Endothelial cell of umbilical vein (primary cell): ENCODE measurements around the gene RAB11B. TPM values are rescaled to one million over a fixed set of nuclear protein-coding genes. Genes with fewer than 3 reads are reported as not detected.

Source experiments
- BruUV-seq: library from RNA; stranded (reverse); fragments of 400-500 nt; replicated peaks from 2 replicates; lab custom pipeline; 2021; lab: Mats Ljungman, UMichigan
- CTCF ChIA-PET: fragments of 300-600, 350-600 bp; sonication (Branson Sonifier 250); formaldehyde crosslinking; loops from one replicate; lab custom pipeline; 2021; ENCODE audit warnings: antibody characterized with exemption, inconsistent platforms; lab: Charles Lee
- POLR2A ChIA-PET: fragments of 300-600, 350-600 bp; sonication (Branson Sonifier 250); formaldehyde crosslinking; loops from one replicate; lab custom pipeline; 2021; ENCODE audit warnings: antibody characterized with exemption, inconsistent platforms; lab: Charles Lee
- DNase-seq: peaks from one replicate; pipeline ENCODE4 v3.0.0-alpha.2; 2011; ENCODE audit warnings: low read depth, low spot score
- FAIRE-seq: peaks from 2 replicates; lab custom pipeline; 2011; peaks lifted over from hg19 to GRCh38; lab: Jason Lieb, UNC
- H2AFZ ChIP-seq: 2 replicates; pipeline ENCODE4 v1.6.0; 2012; ENCODE audit warnings: low read depth, low read length, control low read depth, inconsistent platforms
- H3K27ac ChIP-seq: 2 replicates; pipeline ENCODE4 v1.5.1; 2011; ENCODE audit warnings: low read depth, mild to moderate bottlenecking, control low read depth, low read length, moderate library complexity; ENCODE audit not compliant: insufficient read depth
- H3K27me3 ChIP-seq, 2 experiments: 2 replicates each; pipeline versions ENCODE4 v1.6.0 to v1.6.1; 2011; ENCODE audit warnings: low read length in 2 of 2, mixed read lengths in 1 of 2; ENCODE audit not compliant: control insufficient read depth in 2 of 2, insufficient read depth in 2 of 2
- H3K36me3 ChIP-seq, 2 experiments: 2 replicates in 1 of 2; 3 replicates in 1 of 2; pipeline ENCODE4 v1.5.1; 2011; ENCODE audit warnings: low read length in 2 of 2, mild to moderate bottlenecking in 1 of 2, moderate library complexity in 1 of 2; ENCODE audit not compliant: control insufficient read depth in 2 of 2, insufficient read depth in 2 of 2; ENCODE audit errors: extremely low read depth in 1 of 2
- H3K4me1 ChIP-seq: 3 replicates; pipeline ENCODE4 v1.5.1; 2011; ENCODE audit warnings: mild to moderate bottlenecking, low read length; ENCODE audit not compliant: control insufficient read depth, insufficient read depth; ENCODE audit errors: extremely low read depth
- H3K4me2 ChIP-seq: 2 replicates; pipeline ENCODE4 v1.6.1; 2011; ENCODE audit warnings: low read length, control low read depth, mixed read lengths; ENCODE audit not compliant: insufficient read depth
- H3K4me3 ChIP-seq, 3 experiments: fragments of 200-600 bp in 1 of 3; sonication (generic), shearing (Covaris generic) in 1 of 3; replicated peaks in 1 of 3; 2 replicates each; pipeline ENCODE4 v1.5.1; 2011 to 2016; ENCODE audit warnings: control low read depth in 3 of 3, low read length in 3 of 3, mild to moderate bottlenecking in 2 of 3, inconsistent platforms in 1 of 3, low read depth in 1 of 3, moderate library complexity in 1 of 3; ENCODE audit not compliant: insufficient read depth in 1 of 3
- H3K79me2 ChIP-seq: 2 replicates; pipeline ENCODE4 v1.6.0; 2012; ENCODE audit warnings: low read length, inconsistent platforms; ENCODE audit not compliant: control insufficient read depth, insufficient read depth
- H3K9ac ChIP-seq: replicated peaks from 2 replicates; pipeline ENCODE3; 2011; ENCODE audit warnings: low read length, control low read depth; ENCODE audit not compliant: insufficient read depth; ENCODE audit errors: extremely low read depth
- H3K9me1 ChIP-seq: replicated peaks from 3 replicates; pipeline ENCODE4 v1.6.0; 2011; ENCODE audit warnings: mild to moderate bottlenecking, low read length; ENCODE audit not compliant: control insufficient read depth, insufficient read depth; ENCODE audit errors: extremely low read depth
- H3K9me3 ChIP-seq: replicated peaks from 2 replicates; pipeline ENCODE4 v1.5.1; 2012; ENCODE audit warnings: low read length, inconsistent platforms; ENCODE audit not compliant: control insufficient read depth, insufficient read depth
- H4K20me1 ChIP-seq: replicated peaks from 2 replicates; pipeline ENCODE3; 2011; ENCODE audit warnings: mild to moderate bottlenecking, low read length; ENCODE audit not compliant: control insufficient read depth, insufficient read depth; ENCODE audit errors: extremely low read depth
- FOS ChIP-seq: IDR thresholded peaks from 2 replicates; pipeline ENCODE4 v1.6.1; 2011; ENCODE audit warnings: mild to moderate bottlenecking, low read length, moderate library complexity, borderline replicate concordance; ENCODE audit not compliant: insufficient read depth
- GATA2 ChIP-seq: IDR thresholded peaks from 2 replicates; pipeline ENCODE4 v1.7.0; 2011; ENCODE audit warnings: low read depth, mild to moderate bottlenecking, moderate library complexity, mixed read lengths, low read length; ENCODE audit not compliant: insufficient read length, insufficient read depth
- JUN ChIP-seq: IDR thresholded peaks from 2 replicates; pipeline ENCODE4 v1.6.1; 2011; ENCODE audit warnings: borderline replicate concordance, low read depth; ENCODE audit not compliant: insufficient read length, insufficient read depth
- MYC ChIP-seq: IDR thresholded peaks from one replicate; pipeline ENCODE4 v1.6.1; 2011; ENCODE audit warnings: mild to moderate bottlenecking, low read depth, low read length
- POLR2A ChIP-seq: IDR thresholded peaks from 2 replicates; pipeline ENCODE4 v1.6.1; 2012; ENCODE audit warnings: low read depth, mild to moderate bottlenecking, control low read depth, low read length
- POLR2AphosphoS5 ChIP-seq: IDR thresholded peaks from 2 replicates; pipeline ENCODE4 v1.6.1; 2012; ENCODE audit warnings: low read depth, mild to moderate bottlenecking, control low read depth, low read length, moderate library complexity; ENCODE audit not compliant: insufficient read depth
- dilution Hi-C: fragments of 300-500 bp; cut with MboI; formaldehyde crosslinking; loops from one replicate; pipeline ENCODE4 v1.15.0; 2019; ENCODE audit warnings: low sequenced_read_pairs; ENCODE audit not compliant: extremely low pct_ligation_motif_present
- intact Hi-C: fragments of 100-400 bp; cut with micrococcal nuclease; formaldehyde crosslinking; loops from one replicate; pipeline ENCODE4 v1.10.0; 2022
- polyA plus RNA-seq, 4 experiments: library from polyadenylated mRNA; depleted of rRNA in 3 of 4; stranded (reverse) in 3 of 4; unstranded in 1 of 4; fragments of >200 nt; gene quantifications; 2 replicates each; pipeline versions ENCODE4 v1.2.1 to v1.2.3, GENCODE V29; 2011 to 2012; ENCODE audit warnings: missing spikeins in 1 of 4
- total RNA-seq: library from RNA; stranded (reverse); gene quantifications from 2 replicates; pipeline ENCODE4 v1.2.3, GENCODE V29; 2021
- TF ChIP-seq, protein P1 (sequence below): IDR thresholded peaks from 2 replicates; pipeline ENCODE4 v1.6.1; 2011; ENCODE audit not compliant: insufficient read depth, insufficient read length

RAB11B gene
- total and polyA plus RNA-seq, 2 donors (not counting 3 experiments of a cell fraction or from before 2014, with no cell fraction given), result 74.1 to 99.8 TPM

GRCh38 chr19:8367327-8368001 is 22.7 kb upstream of the RAB11B start:
- dilution Hi-C loops, result no loop called here

More at GRCh38 chr19:8367327-8368001, 22.7 kb upstream of the RAB11B start:
- H2AFZ ChIP-seq, result no peak overlapping the region
- H3K27me3 ChIP-seq, result no peaks in the 10 kb centered on the region
- no peaks in the 10 kb centered on the region for H4K20me1 ChIP-seq
- no peaks in the 10 kb centered on the region for H3K9me1 ChIP-seq
- H3K9ac ChIP-seq, result no peak overlapping the region
- H3K9me3 ChIP-seq, result no peaks in the 10 kb centered on the region
- ChIA-PET CTCF (interaction anchor here (0.9 to 2.1 kb wide), 6 partner anchors 9 to 85 kb away, joined by 3 to 30 read pairs (median 6); partner anchors contain the start of gene MARCHF2), POLR2A (interaction anchor here (0.9 to 1.6 kb wide), 2 partner anchors 12 to 23 kb away, joined by 4 read pairs; no protein-coding TSS in a partner anchor)
- intact Hi-C loops, result loop anchor here (1.0 kb wide), 3 partner anchors 12 to 28 kb away; partner anchors contain the start of gene RAB11B
- H3K4me2 ChIP-seq, result peak overlapping the region; percentile 29
- DNase-seq (peak; percentile 96), FAIRE-seq (peak; percentile 99)
- no peaks in the 10 kb centered on the region for H3K79me2 ChIP-seq
- H3K27ac ChIP-seq, result peak overlapping the region; percentile 42
- H3K4me1 ChIP-seq, result peaks cover 26% of the 10 kb centered on the region
- peaks cover 0 to under 1% of the 10 kb centered on the region in 2 experiments for H3K36me3 ChIP-seq
- TF ChIP-seq, protein P1, sequence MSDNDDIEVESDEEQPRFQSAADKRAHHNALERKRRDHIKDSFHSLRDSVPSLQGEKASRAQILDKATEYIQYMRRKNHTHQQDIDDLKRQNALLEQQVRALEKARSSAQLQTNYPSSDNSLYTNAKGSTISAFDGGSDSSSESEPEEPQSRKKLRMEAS, result no peak
- TF ChIP-seq JUN (no peak), POLR2AphosphoS5 (peak; percentile 98), FOS (peak; percentile 73), MYC (no peak), GATA2 (no peak), POLR2A (peak; percentile 76)
- H3K4me3 ChIP-seq, result no peak overlapping the region
- no TSS peak for BruUV-seq
